Activated CD8-positive, alpha-beta memory T cell treated with anti-CD3 and anti-CD28 coated beads, Interleukin-2, amount 50 U/mL, for 24 hours (primary cell): ENCODE measurements around the gene RASSF4.

Experiments used
- DNase-seq: peaks from one replicate; pipeline ENCODE4 v3.0.0-alpha.2; 2020; ENCODE audit errors: extremely low read depth

RASSF4 gene

DNA sequence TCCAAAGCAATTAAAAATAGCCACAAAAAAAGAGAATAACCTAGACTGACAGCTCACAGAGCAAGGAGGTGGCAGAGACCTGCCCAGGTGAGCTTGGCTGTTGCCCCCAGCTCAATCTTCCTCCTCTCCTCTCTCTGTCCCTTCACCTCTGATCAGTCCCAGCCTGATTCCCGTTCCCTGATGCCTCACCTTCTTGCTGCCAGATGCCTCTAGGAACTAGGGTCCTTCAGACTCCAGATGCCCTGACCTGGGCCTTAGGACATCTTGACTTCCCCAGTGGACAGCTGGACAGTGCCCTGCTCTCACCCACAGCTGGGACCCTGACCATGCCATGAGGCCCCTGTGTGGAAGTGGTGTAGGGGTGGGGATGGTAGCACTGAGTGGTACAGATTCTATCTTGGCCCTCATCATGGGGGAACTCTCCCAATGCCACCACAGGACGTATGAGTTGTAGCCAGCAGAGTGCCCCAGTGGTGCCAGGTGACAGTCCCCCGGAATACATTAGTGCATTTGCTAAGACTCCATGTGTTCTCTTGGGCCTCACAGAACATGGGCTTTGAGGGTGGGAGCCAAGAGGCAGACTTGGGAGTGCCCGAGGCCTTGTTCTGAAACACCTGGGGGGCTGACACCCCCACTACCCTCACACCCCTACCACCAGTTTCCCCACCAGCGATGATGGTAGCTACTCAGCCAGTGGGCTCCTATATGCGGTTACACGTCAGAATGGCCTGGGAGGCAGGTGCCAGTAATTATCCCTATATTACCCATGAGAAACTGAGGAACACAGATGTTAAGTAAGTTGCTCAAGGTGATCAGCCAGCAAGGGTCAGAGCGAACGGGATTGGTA lies 17.0 kb downstream of the RASSF4 start:
- DNase-seq: no peak

- DNase-seq: no peak
Measured at GRCh38 chr10:44977287-44978212, 17.9 kb downstream of the RASSF4 start.

- no peak for DNase-seq
Measured at GRCh38 chr10:44978213-44978569, 18.6 kb downstream of the RASSF4 start.

DNA sequence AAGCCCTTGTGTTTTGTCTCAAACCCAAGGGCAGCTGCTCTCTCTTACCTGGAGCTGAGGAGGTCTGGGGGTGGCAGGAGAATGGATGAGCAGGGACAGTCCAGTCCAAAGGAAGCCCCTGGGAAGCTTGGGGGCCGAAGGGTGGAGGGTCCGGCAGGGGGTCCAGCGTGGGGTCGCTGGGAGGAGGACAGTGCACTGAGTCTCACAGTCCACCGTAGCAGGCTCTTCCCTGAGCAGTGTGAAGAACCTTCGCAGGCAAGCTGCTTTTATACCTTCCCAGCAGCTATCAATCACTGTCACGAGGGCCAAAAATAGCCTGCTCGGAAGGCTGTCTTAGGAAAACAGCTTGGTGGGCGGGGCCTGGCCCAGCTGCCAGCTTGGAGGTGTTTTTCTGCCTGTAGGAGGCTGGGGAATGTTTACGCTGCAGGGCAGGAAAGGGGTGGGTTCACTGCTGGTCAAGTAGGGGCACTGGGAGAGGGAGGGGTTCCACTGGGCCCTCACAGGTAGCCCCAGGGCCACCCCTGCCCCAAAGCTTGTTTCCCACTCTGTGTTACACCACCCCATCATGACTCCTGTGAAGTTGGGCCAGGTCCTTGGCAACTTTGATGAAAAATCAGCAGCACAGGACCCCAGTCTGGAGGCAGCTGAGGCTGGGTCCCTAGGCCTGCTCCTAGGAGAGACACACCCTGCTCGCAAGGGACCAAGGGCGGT lies 19.1 kb downstream of the RASSF4 start, which contains the start of gene DEPP1:
TSS of gene DEPP1 (minus strand) at position 240 of the 711 bp plus-strand sequence. CDS start 779 bp downstream, outside the sequence.
- DNase-seq: no peak

DNA sequence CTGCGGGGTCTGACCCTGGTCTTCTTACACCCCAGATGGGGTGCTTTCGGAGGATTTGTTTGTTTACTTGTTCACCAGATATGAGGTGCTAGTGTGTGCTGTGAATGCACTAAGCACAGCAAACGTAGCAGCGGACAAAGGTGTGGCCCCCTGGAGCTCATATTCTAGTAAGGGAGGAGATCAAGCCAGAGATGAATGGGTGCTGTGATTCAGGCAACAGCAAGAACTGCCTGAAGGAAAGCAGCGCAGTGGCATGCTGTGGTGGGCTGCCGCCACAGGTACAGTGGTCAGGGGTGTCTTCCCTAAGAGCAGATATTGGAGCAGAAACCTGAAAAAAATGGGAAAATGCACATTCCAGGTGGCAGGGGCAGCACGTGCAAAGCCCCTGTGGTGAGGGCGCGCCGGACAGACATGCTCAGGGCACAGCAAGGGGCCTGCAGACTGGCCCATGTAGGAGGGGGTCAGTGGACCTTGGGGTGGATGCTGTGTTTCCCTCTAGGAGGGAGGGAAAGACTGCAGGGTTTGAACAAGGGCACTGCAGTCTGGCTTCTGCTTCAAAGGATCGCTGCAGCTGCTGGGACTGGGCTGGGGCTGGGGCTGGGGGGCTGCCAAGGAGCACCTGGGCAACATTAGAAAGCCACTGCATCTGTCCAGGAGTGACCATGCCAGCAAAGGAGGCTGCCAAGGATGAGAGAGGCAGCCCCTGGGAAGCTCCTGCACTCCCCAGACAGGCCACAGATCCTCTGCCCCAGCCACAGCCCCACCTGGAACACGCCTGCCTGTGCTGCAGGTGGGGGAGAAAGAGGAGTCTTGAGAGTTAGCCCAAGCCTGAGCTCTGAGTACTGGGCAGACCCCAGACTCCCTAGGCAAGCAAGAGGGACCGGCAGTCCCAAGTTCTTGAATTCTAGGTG lies 19.9 kb downstream of the RASSF4 start:
- DNase-seq: no peak

DNA sequence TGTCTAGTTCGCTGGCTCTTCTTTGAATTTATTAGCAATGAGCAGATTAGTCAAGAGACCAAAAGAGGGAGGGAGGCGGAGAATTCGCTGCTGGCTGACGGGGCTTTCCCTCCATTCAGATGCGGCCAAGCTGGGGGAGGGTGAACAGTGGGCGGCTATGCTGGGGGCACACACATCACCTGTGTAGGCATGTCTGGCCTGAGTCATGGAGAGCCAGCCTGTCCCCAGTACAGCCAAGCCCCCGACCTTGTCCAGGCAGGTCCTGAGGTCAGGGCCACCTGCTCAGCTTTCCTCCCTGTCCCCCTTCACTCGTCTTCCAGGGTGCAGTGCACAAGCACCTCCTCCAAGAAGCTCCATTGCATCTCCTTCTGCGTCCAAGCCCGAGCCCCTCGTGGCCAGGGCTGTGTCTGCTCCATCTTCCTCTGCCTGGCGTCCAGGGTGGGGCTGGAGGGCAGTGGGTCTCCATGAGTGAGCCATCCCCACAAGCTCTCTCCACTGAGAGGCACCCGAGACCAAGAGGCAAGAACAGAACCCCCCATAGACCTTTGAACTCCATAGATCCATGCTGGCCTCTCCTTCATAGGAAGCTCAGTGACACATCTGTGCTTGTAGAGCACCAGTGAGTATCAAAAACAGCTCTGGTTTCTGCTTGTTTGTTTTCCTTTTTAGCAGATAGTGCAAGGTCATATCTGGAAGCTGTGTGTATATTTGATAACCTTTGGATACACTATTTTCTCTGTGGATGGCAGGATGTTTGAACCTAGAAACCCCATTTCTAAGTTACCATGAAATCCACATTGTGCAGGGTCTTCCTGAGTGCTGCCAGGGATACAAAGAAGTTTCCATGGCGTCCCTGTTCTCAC lies 20.9 kb downstream of the RASSF4 start:
- no peak for DNase-seq

- DNase-seq: no peak
Measured at GRCh38 chr10:44981172-44982113, 21.8 kb downstream of the RASSF4 start.

GRCh38 chr10:44982114-44982460 lies 22.5 kb downstream of the RASSF4 start:
- no peak for DNase-seq

- no peak for DNase-seq
Measured at GRCh38 chr10:44982496-44982895, 22.9 kb downstream of the RASSF4 start.

DNA sequence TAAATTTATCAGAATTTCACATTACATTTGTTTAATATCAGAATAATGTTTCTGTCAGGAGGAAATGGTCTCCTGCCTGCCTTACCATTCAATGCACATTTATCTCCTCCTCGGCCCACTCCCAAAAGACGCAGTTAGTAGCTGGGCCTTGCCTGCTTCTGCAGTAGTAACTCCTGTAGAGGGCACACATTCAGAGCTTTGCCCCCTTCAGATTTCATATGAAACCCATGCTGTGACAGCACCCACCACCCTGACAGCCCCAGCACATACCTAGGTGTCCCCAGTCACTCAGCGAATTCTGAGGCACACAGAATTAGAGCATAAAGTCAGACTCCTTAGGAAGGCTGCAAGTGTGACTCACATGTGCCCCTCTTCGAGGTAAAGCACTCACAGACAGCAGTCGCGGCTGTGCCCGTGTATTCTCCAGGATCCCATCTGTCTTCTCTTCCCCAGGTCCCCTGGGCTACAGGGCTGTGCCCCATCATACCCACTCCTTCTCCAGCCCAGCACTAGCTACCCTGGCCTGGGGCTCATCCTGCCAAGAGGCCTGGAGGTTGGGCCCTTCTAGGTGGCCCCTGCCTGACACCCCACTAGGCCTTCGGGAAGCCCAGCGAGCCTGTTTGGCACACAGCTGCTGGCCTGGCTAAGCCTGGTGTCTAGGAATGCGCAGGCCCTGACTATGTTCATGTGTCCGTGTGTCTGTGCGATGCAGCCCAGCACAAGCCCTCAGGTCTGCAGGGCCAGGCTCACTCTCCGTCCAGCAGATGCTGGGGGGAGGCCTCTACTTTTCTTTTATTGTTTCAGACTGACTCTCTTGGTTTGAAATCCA lies 23.7 kb downstream of the RASSF4 start:
- DNase-seq: no peak

- DNase-seq: no peak
Measured at GRCh38 chr10:44983895-44984278, 24.3 kb downstream of the RASSF4 start.

DNA sequence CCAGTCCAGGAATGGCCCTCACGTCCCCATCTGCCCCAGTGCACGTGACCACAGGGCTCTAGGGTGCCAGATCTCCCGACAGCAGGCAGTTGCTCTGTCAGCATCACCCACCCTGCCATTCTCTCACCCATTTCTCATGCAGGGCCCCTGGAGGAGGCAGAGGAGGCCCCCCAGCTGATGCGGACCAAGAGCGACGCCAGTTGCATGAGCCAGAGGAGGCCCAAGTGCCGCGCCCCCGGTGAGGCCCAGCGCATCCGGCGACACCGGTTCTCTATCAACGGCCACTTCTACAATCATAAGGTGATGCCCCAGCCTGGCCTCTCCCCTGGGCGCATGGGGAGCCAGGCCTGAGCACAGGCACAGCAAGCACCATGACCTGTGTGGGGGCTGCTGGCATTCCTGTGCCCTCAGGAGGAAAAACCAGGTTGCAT lies 25.1 kb downstream of the RASSF4 start:
- DNase-seq: no peak

DNA sequence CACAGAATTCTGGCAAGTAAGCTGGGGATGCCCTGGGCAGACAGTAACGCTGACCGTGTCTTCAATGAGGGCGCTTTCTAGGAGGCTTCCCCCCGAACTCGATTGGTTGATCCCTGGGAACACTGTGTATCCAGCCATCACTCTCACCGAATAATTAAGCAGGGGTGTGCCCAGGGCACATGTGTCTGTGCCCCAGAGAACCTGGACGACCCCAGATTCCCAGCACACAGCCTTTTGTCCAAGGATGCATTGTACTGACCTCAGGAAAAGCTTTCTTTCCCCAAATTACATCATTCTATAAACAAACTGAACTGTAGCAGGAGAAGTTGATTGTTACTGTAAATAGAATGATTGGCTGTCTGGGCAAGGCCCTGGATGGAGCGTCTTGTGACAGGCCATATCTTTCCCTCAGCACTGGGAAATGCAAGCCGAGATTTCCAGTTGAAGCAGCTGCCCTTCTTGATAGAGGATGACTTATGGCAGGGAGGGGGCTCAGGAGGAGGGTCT lies 25.6 kb downstream of the RASSF4 start:
- DNase-seq: no peak

DNA sequence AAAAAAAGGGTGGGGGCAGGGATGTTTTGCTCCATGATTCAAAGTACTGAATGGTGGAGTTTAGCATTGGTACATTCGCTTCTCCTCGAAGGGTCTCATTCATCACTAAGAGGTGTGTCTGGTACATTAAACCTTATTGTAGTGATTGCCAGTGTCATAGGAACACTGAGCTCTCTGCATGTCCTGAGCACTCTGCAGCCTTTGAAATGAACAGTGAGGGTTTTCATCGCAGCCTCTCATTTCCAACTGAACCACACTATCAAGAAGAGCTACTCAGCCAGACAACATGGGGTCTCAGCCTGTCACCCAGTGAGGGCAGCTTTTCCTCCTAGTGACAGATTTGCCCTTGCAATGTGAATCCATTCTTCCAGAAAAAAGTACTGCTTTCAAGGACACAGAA lies 26.6 kb downstream of the RASSF4 start:
- DNase-seq: no peak

GRCh38 chr10:44986670-44987069 lies 27.1 kb downstream of the RASSF4 start:
- no peak for DNase-seq

DNA sequence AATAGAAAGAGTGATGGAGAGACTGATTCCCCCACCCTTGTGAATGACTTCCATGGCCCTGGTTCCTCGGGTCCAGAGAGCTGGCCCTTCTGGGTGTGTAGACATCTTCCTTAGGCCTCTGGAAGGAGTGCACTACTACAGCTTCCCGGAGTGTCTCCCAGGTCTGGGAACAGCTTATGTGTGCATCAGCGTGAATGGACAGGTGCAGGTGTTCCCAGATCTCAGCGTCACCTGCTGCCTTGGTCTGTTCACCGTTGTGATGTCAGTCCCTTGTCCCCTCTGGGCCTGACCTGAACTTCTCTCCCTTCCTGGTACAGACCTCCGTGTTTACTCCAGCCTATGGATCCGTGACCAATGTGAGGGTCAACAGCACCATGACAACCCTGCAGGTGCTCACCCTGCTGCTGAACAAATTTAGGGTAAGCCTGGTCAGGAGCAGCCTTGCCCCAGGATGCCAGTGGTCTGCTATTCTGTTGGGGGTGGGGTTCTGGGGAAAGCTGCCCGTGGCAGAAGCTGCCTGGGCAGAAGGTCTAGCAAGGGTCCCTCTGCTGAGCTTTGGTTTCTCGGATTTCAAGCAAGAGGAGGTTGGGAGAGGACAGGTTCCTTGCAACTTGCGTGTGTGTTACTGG lies 29.5 kb downstream of the RASSF4 start:
- DNase-seq: no peak

- no peak for DNase-seq
Measured at GRCh38 chr10:44989597-44990301, 30.1 kb downstream of the RASSF4 start.
